ENCODE measurements around the gene TEDC2.

Gene TEDC2

GRCh38 chr16:2466667-2467527 lies 7.0 kb downstream of the TEDC2 start:
- DNase-seq, result no peak

GRCh38 chr16:2467528-2468232 lies 7.8 kb downstream of the TEDC2 start:
- no peak for DNase-seq

- DNase-seq, result no peak
Observed at GRCh38 chr16:2468233-2468724, 8.4 kb downstream of the TEDC2 start.

- DNase-seq, result no peak
Observed at GRCh38 chr16:2468725-2469398, 9.0 kb downstream of the TEDC2 start.

- no peak for DNase-seq
Observed at GRCh38 chr16:2469399-2470233, 9.7 kb downstream of the TEDC2 start.

- no peak for DNase-seq
Observed at GRCh38 chr16:2470234-2470601, 10.3 kb downstream of the TEDC2 start.

GRCh38 chr16:2470603-2471015 lies 10.7 kb downstream of the TEDC2 start:
- DNase-seq, result no peak

- DNase-seq, result no peak
Observed at GRCh38 chr16:2471016-2471652, 11.2 kb downstream of the TEDC2 start, which contains the start of gene NTN3. NTN3 (plus strand) TSS chr16:2471297; CDS start chr16:2471702, 405 bp downstream.

GRCh38 chr16:2471653-2472487 lies 12.0 kb downstream of the TEDC2 start:
- no peak for DNase-seq

- DNase-seq, result no peak
Observed at GRCh38 chr16:2472488-2472864, 12.6 kb downstream of the TEDC2 start.

GRCh38 chr16:2472885-2473445 lies 13.1 kb downstream of the TEDC2 start:
- DNase-seq, result no peak

- DNase-seq, result no peak
Observed at GRCh38 chr16:2473446-2473926, 13.6 kb downstream of the TEDC2 start.

- DNase-seq, result peak; percentile 18
Observed at GRCh38 chr16:2473999-2474876, 14.3 kb downstream of the TEDC2 start.

GRCh38 chr16:2474877-2475412 lies 15.0 kb downstream of the TEDC2 start, which contains the start of gene TBC1D24:
TBC1D24 (plus strand) TSS chr16:2475127; CDS start chr16:2496149, 21,022 bp downstream.
- DNase-seq, result peak; percentile 70

- DNase-seq, result no peak
Observed at GRCh38 chr16:2475413-2476344, 15.8 kb downstream of the TEDC2 start.

- no peak for DNase-seq
Observed at GRCh38 chr16:2476345-2476720, 16.4 kb downstream of the TEDC2 start.

GRCh38 chr16:2476741-2477140 lies 16.8 kb downstream of the TEDC2 start:
- no peak for DNase-seq

GRCh38 chr16:2477327-2477726 lies 17.4 kb downstream of the TEDC2 start:
- DNase-seq, result no peak

All from effector CD8-positive, alpha-beta T cell (primary cell).